ENCODE data around the gene C10orf67.
"Not testable (repeated sequence)": the region's sequence is repeated elsewhere in the genome, so short reads cannot be mapped to it uniquely, and the experiment has no call there.

The C10orf67 gene

DNA sequence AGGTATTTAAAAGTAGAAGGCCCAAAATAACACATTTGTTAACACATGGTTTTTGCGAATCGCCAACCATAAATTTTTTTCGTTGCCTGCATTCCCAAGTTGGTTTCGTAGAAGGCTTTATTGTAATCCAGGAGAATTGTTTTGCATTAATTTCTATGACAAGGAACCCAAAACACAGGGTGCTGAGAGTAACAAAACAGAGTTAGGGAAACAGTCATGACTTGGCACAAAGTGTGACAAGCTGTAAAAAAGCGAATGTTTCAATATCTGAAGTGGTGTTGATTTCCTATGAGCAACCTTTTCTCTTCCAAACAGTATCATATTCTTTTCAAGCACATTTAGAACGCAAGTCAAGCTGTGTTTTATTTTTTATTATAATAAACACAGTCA lies 63.6 kb downstream of the C10orf67 start:
- ATAC-seq (no peak), DNase-seq (ENCODE audit: low spot score in 2 of 2) (no peak)
- Mint-ChIP-seq H3K27ac (no peak overlapping the region), H3K4me3 (no peak overlapping the region), H3K36me3 (no peaks in the 10 kb centered on the region), H3K9me3 (no peaks in the 10 kb centered on the region), H3K4me1 (no peaks in the 10 kb centered on the region)

DNA sequence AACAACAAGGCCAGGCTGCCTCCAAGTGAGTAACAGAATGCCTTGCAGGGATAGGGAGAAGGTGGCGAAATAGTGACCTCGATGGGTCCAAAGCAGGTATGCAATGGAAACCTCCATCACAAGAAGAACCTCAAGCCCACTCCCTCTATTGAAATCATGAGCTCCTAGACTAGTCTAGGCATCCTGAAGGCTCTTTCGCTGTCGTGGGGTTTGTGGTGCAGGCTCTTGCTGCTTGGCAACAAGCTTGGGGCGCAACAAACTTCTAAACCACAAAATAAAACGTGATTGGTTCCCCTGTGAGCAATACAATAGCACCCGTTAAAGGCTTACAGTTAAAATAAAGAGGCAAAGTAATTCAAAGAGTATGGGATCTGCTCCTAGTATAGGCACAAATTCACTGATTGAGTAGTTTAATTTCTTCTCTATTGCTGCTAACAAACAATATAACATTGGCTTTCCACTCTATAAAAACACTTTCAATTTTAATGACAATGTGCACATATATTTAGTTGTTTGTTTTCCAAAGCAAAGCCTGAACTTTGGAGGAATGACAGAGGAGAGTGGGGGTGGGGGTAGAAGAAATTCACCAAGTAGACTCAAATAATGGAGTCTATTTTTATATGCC lies 64.1 kb downstream of the C10orf67 start:
- no peak for ATAC-seq
- Mint-ChIP-seq H3K4me1 (no peaks in the 10 kb centered on the region), H3K9me3 (no peaks in the 10 kb centered on the region), H3K36me3 (no peaks in the 10 kb centered on the region), H3K27ac (no peak overlapping the region), H3K4me3 (no peak overlapping the region)
- DNase-seq (ENCODE audit: low spot score in 2 of 2): no peak

DNA sequence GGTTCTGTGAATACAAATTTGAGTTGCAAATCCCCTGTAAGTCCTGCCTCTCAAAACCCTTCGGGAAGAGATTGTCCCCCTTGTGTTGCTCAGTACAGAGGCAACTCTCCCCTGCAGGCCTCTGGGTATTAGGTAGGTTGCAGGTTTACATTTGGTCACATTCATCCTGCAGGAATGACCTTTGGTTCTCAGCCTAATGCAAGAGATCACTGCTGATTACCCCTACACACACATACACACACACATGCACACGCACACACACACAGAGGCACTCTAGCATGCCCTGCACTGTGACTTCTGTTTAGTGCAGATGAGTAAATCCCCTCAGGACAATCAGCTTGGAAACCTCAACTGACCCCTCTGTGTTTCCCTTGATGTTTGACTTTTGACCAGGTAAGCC lies 69.2 kb downstream of the C10orf67 start:
- ATAC-seq (no peak), DNase-seq (ENCODE audit: low spot score in 2 of 2) (no peak)
- H3K36me3 Mint-ChIP-seq: no peaks in the 10 kb centered on the region
- no peak overlapping the region for H3K4me3 Mint-ChIP-seq
- H3K4me1 Mint-ChIP-seq: no peaks in the 10 kb centered on the region
- H3K9me3 Mint-ChIP-seq: peaks cover 2% of the 10 kb centered on the region
- no peak overlapping the region for H3K27ac Mint-ChIP-seq

DNA sequence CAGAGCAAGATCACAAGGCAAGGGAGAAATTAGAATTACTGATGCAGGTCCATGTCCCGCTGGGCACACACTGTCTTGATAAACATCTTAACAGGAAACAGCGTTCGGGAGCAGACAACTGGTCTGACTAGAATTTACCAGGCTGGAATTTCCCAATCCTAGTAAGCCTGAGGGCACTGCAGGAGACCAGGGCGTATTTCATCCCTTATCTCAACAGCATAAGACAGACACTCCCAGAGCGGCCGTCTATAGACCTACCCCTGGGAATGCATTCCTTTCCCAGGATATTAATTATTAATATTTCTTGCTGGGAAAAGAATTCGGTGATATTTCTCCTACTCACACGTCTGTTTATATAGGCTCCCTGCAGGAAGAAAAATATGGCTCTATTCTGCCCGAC lies 70.4 kb downstream of the C10orf67 start:
- DNase-seq (ENCODE audit: low spot score in 2 of 2); H3K9me3 Mint-ChIP-seq; H3K4me3 Mint-ChIP-seq; H3K27ac Mint-ChIP-seq; ATAC-seq; H3K4me1 Mint-ChIP-seq; H3K36me3 Mint-ChIP-seq: not testable (repeated sequence)

DNA sequence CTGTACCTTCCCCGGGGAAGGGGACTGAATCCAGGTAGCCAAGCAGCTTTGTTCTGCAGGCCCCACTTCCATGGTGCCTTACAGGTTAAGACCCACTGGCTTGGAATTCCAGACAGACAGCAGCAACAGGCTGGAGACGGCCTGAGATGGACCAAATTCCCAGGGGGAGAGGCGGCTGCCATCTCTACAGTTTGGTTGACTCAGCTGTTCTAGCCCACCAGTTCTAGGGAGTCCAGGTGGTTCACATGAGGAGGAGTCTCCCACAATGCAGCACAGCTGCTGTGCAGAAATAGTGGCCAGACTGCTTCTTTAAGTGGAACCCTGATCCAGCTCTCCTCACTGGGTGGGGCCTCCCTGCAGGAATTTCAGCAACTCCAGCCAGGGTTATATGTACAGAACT lies 74.1 kb downstream of the C10orf67 start:
- H3K4me1 Mint-ChIP-seq: no peaks in the 10 kb centered on the region
- no peaks in the 10 kb centered on the region for H3K36me3 Mint-ChIP-seq
- H3K4me3 Mint-ChIP-seq: no peak overlapping the region
- ATAC-seq: no peak
- H3K27ac Mint-ChIP-seq: no peak overlapping the region
- no peak for DNase-seq (ENCODE audit: low spot score in 2 of 2)
- peaks cover 2% of the 10 kb centered on the region for H3K9me3 Mint-ChIP-seq

GRCh38 chr10:23263441-23264164 lies 81.0 kb downstream of the C10orf67 start:
- no peak for DNase-seq (ENCODE audit: low spot score in 2 of 2)
- Mint-ChIP-seq H3K36me3 (no peaks in the 10 kb centered on the region), H3K4me3 (no peak overlapping the region), H3K4me1 (no peaks in the 10 kb centered on the region), H3K27ac (no peak overlapping the region), H3K9me3 (no peaks in the 10 kb centered on the region)
- ATAC-seq: no peak

GRCh38 chr10:23262928-23263327 lies 81.7 kb downstream of the C10orf67 start:
- Mint-ChIP-seq H3K9me3 (no peaks in the 10 kb centered on the region), H3K36me3 (no peaks in the 10 kb centered on the region), H3K4me1 (no peaks in the 10 kb centered on the region), H3K4me3 (no peak overlapping the region), H3K27ac (no peak overlapping the region)
- DNase-seq (ENCODE audit: low spot score in 2 of 2) (no peak), ATAC-seq (no peak)

DNA sequence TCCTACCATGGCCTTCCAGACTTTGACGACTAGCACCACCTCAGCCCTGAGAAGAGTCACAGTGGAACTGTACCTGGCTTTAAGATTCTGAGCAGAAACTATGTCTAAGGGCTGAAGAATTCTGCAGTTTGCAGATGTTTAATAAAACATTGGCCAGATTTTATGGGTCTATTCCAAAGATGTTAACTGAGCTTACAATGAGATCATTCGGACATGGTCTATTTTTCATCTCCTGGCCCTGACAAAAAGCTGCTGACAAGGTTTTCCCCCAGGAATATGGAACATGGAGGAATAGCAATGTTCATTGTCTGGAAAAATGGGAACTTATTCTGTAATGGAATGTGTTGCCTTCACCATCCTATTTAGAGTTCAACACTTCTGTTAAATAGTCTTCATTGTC lies 86.1 kb downstream of the C10orf67 start:
- ATAC-seq: no peak
- Mint-ChIP-seq H3K4me1 (no peaks in the 10 kb centered on the region), H3K9me3 (no peaks in the 10 kb centered on the region), H3K4me3 (no peak overlapping the region), H3K36me3 (no peaks in the 10 kb centered on the region), H3K27ac (no peak overlapping the region)
- no peak for DNase-seq (ENCODE audit: low spot score in 2 of 2)

- H3K9me3 Mint-ChIP-seq: no peaks in the 10 kb centered on the region
- DNase-seq (ENCODE audit: low spot score in 2 of 2): no peak
- H3K4me1 Mint-ChIP-seq: no peaks in the 10 kb centered on the region
- no peak overlapping the region for H3K4me3 Mint-ChIP-seq
- no peak overlapping the region for H3K27ac Mint-ChIP-seq
- ATAC-seq: no peak
- no peaks in the 10 kb centered on the region for H3K36me3 Mint-ChIP-seq
These were observed 90.8 kb downstream of the C10orf67 start for GRCh38 chr10:23253780-23254179.

- not testable (repeated sequence) for H3K4me3 Mint-ChIP-seq; H3K36me3 Mint-ChIP-seq; H3K4me1 Mint-ChIP-seq; DNase-seq (ENCODE audit: low spot score in 2 of 2); H3K27ac Mint-ChIP-seq; ATAC-seq; H3K9me3 Mint-ChIP-seq
These were observed 91.7 kb downstream of the C10orf67 start for GRCh38 chr10:23252859-23253258.

GRCh38 chr10:23241779-23242178 lies 102.8 kb downstream of the C10orf67 start:
- H3K9me3 Mint-ChIP-seq: peaks cover 11% of the 10 kb centered on the region
- H3K36me3 Mint-ChIP-seq; H3K27ac Mint-ChIP-seq; ATAC-seq; H3K4me3 Mint-ChIP-seq; H3K4me1 Mint-ChIP-seq; DNase-seq (ENCODE audit: low spot score in 2 of 2): not testable (repeated sequence)

DNA sequence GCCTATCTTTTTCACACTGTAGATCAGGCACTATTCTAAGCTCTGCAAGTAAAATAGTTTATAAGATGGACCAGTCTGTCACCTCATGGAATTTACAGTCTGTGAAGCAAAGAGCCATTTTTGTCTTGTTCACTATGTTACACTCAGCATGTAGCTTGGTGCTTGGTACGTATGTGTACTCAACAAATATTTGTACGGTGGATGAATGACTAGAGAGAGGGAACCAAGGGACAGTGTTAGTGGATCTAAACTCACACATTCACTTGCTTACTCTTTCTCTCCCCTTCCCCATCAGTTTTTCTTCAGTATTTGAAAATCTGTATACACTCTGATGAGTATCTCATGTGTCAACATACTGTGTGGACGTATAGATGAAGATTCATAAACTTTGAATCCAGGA lies 106.6 kb downstream of the C10orf67 start:
- Mint-ChIP-seq H3K4me1 (no peaks in the 10 kb centered on the region), H3K4me3 (no peak overlapping the region), H3K27ac (no peak overlapping the region), H3K36me3 (no peaks in the 10 kb centered on the region), H3K9me3 (peaks cover 6% of the 10 kb centered on the region)
- no peak for DNase-seq (ENCODE audit: low spot score in 2 of 2)
- ATAC-seq: no peak

GRCh38 chr10:23230582-23230981 lies 114.0 kb downstream of the C10orf67 start:
- Mint-ChIP-seq H3K36me3 (no peaks in the 10 kb centered on the region), H3K27ac (no peak overlapping the region), H3K4me1 (no peaks in the 10 kb centered on the region), H3K9me3 (peaks cover 6% of the 10 kb centered on the region), H3K4me3 (no peak overlapping the region)
- ATAC-seq (no peak), DNase-seq (ENCODE audit: low spot score in 2 of 2) (no peak)

- DNase-seq (ENCODE audit: low spot score in 2 of 2): no peak
- Mint-ChIP-seq H3K4me3 (no peak overlapping the region), H3K36me3 (no peaks in the 10 kb centered on the region), H3K4me1 (no peaks in the 10 kb centered on the region), H3K27ac (no peak overlapping the region), H3K9me3 (no peaks in the 10 kb centered on the region)
- no peak for ATAC-seq
These were observed 127.1 kb downstream of the C10orf67 start for GRCh38 chr10:23217471-23217870.

GRCh38 chr10:23205972-23206642 lies 138.5 kb downstream of the C10orf67 start:
- Mint-ChIP-seq H3K27ac (no peak overlapping the region), H3K4me1 (no peaks in the 10 kb centered on the region), H3K4me3 (no peak overlapping the region), H3K36me3 (no peaks in the 10 kb centered on the region), H3K9me3 (no peaks in the 10 kb centered on the region)
- no peak for DNase-seq (ENCODE audit: low spot score in 2 of 2)
- ATAC-seq: no peak

DNA sequence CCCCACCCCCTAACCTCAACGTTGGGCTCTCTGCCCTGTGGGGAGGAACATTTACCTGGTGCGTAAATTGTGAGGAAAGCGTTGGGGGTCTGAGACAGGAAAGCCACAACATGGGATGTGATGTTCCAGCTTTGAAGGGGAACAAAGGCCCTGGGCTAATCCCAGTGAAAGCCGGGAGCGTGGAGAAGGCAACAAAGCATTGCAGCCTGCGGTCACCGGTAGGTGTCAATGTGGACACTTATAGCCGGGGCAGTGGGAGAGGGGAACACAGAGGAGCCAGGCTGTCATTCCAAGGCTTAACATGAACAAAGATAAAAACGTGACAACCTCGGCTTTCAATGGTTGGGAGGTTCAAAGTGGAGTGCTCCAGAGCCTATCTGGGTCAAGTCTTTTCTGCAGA lies 139.8 kb downstream of the C10orf67 start:
- no peaks in the 10 kb centered on the region for H3K9me3 Mint-ChIP-seq
- H3K4me3 Mint-ChIP-seq: no peak overlapping the region
- no peak for DNase-seq (ENCODE audit: low spot score in 2 of 2)
- no peaks in the 10 kb centered on the region for H3K36me3 Mint-ChIP-seq
- ATAC-seq: no peak
- no peak overlapping the region for H3K27ac Mint-ChIP-seq
- H3K4me1 Mint-ChIP-seq: no peaks in the 10 kb centered on the region

All from stimulated activated effector memory CD8-positive, alpha-beta T cell treated with anti-CD3 and anti-CD28 coated beads, Interleukin-12 subunit alpha, Interleukin-12 subunit beta, amount 100 ng/mL, for 72 hours (primary cell).